HCT116 (cell line): ENCODE results near the gene SH3PXD2A. TPM values are rescaled to one million over a fixed set of nuclear protein-coding genes. Genes with fewer than 3 reads are reported as not detected.

Experiments
- ATAC-seq: fragments of 200-7000 bp; cut with Tn5 transposase; 2 replicates; pipeline ENCODE4 v1.9.1; 2020; ENCODE audit warnings: mild to moderate bottlenecking, moderate library complexity
- BruUV-seq: library from RNA; stranded (reverse); fragments of 400-500 nt; replicated peaks from 2 replicates; lab custom pipeline; 2021; lab: Mats Ljungman, UMichigan
- CTCF ChIA-PET: fragments of 300-600 bp; sonication (Branson Sonifier 250); formaldehyde crosslinking; loops from one replicate; lab custom pipeline; 2021; ENCODE audit warnings: antibody characterized with exemption; lab: Charles Lee
- POLR2A ChIA-PET: fragments of 300-600, 350-600 bp; sonication (Branson Sonifier 250); formaldehyde crosslinking; loops from one replicate; lab custom pipeline; 2021; ENCODE audit warnings: antibody characterized with exemption; lab: Charles Lee
- RAD21 ChIA-PET, 2 experiments: fragments of 300-600 bp; sonication (Branson Sonifier 250); formaldehyde crosslinking; loops; one replicate each; lab custom pipeline; 2023; ENCODE audit warnings: low total read pairs in 2 of 2; ENCODE audit not compliant: uncharacterized antibody in 2 of 2, unreplicated experiment in 2 of 2, low non-redundant PET in 1 of 2; lab: Charles Lee
- DNase-seq: peaks from one replicate; pipeline ENCODE4 v3.0.0-alpha.2; 2010; ENCODE audit warnings: low read depth, low spot score
- H2AFZ ChIP-seq: fragments of 200-600 bp; shearing (Covaris generic), sonication (generic); 2 replicates; pipeline ENCODE4 v1.6.1; 2017; ENCODE audit warnings: low read depth, mixed run types, mixed read lengths, antibody characterized with exemption, low read length; ENCODE audit not compliant: poor library complexity, severe bottlenecking
- H3K27ac ChIP-seq: 2 replicates; pipeline ENCODE4 v1.5.1; 2012; ENCODE audit warnings: low read depth, low read length
- H3K27me3 ChIP-seq: fragments of 200-600 bp; sonication (generic); 2 replicates; pipeline ENCODE4 v1.6.1; 2016; ENCODE audit warnings: mixed run types, low read length, mixed read lengths; ENCODE audit not compliant: insufficient read depth
- H3K36me3 ChIP-seq, 2 experiments: fragments of 200-500 bp in 1 of 2; fragments of 200-600 bp in 1 of 2; sonication (Bioruptor generic) in 1 of 2; sonication (generic) in 1 of 2; 2 replicates each; pipeline versions ENCODE4 v1.5.1 to v1.6.1; 2014 to 2016; ENCODE audit warnings: low read length in 2 of 2, inconsistent platforms in 1 of 2, mixed read lengths in 1 of 2, mixed run types in 1 of 2; ENCODE audit not compliant: insufficient read depth in 2 of 2, control insufficient read depth in 1 of 2
- H3K4me1 ChIP-seq, 2 experiments: fragments of 200-600 bp in 1 of 2; sonication (generic) in 1 of 2; 2 replicates each; pipeline versions ENCODE4 v1.5.1 to v1.6.1; 2012 to 2017; ENCODE audit warnings: low read length in 2 of 2, inconsistent platforms in 1 of 2, mild to moderate bottlenecking in 1 of 2, mixed read lengths in 1 of 2, mixed run types in 1 of 2, moderate library complexity in 1 of 2; ENCODE audit not compliant: insufficient read depth in 2 of 2, control insufficient read depth in 1 of 2
- H3K4me2 ChIP-seq: fragments of 200-600 bp; sonication (generic); 2 replicates; pipeline ENCODE4 v1.6.1; 2017; ENCODE audit warnings: mixed run types, low read length, mixed read lengths
- H3K4me3 ChIP-seq, 2 experiments: fragments of 200-600 bp in 1 of 2; sonication (generic) in 1 of 2; replicated peaks in 1 of 2; 2 replicates each; pipeline ENCODE4 v1.5.1; 2011 to 2016; ENCODE audit warnings: low read length in 2 of 2, control low read depth in 1 of 2, low read depth in 1 of 2, mild to moderate bottlenecking in 1 of 2, mixed read lengths in 1 of 2, mixed run types in 1 of 2
- H3K79me2 ChIP-seq: fragments of 200-600 bp; sonication (generic); 2 replicates; pipeline ENCODE4 v1.6.1; 2017; ENCODE audit warnings: mild to moderate bottlenecking, mixed run types, low read length, moderate library complexity, mixed read lengths; ENCODE audit not compliant: insufficient read depth
- H3K9ac ChIP-seq: fragments of 200-600 bp; sonication (generic); 2 replicates; pipeline ENCODE4 v1.6.1; 2016; ENCODE audit warnings: low read length, mixed read lengths
- H3K9me2 ChIP-seq: fragments of 200-600 bp; sonication (generic), shearing (Covaris generic); 2 replicates; pipeline ENCODE4 v1.6.1; 2017; ENCODE audit warnings: mixed run types, mild to moderate bottlenecking, moderate library complexity; ENCODE audit not compliant: insufficient read depth
- H3K9me3 ChIP-seq, 2 experiments: fragments of 200-500 bp in 1 of 2; fragments of 200-600 bp in 1 of 2; sonication (Bioruptor generic) in 1 of 2; sonication (generic) in 1 of 2; 2 replicates each; pipeline ENCODE4 v1.6.1; 2014 to 2017; ENCODE audit warnings: low read length in 2 of 2, mixed read lengths in 2 of 2, inconsistent platforms in 1 of 2, low read depth in 1 of 2, mild to moderate bottlenecking in 1 of 2, mixed run types in 1 of 2, moderate library complexity in 1 of 2; ENCODE audit not compliant: control insufficient read depth in 1 of 2, insufficient read depth in 1 of 2
- H4K20me1 ChIP-seq: fragments of 200-600 bp; sonication (generic), shearing (Covaris generic); 2 replicates; pipeline ENCODE4 v1.6.1; 2017; ENCODE audit warnings: mixed run types, mild to moderate bottlenecking, moderate library complexity; ENCODE audit not compliant: insufficient read depth
- CBX3 ChIP-seq: IDR thresholded peaks from 2 replicates; pipeline ENCODE4 v1.6.1; 2012; ENCODE audit warnings: low read depth
- CEBPB ChIP-seq: IDR thresholded peaks from 2 replicates; pipeline ENCODE4 v1.6.1; 2012; ENCODE audit warnings: low read depth
- EGR1 ChIP-seq: IDR thresholded peaks from 2 replicates; pipeline ENCODE4 v1.6.1; 2012; ENCODE audit warnings: low read depth
- EZH2phosphoT487 ChIP-seq: fragments of 200-600 bp; IDR thresholded peaks from 2 replicates; pipeline ENCODE4 v1.6.1; 2018; ENCODE audit warnings: antibody characterized with exemption, borderline replicate concordance
- SIN3A ChIP-seq: IDR thresholded peaks from 2 replicates; pipeline ENCODE4 v1.6.1; 2012; ENCODE audit warnings: low read depth
- TCF7L2 ChIP-seq: IDR thresholded peaks from 2 replicates; pipeline ENCODE4 v1.7.0; 2011; ENCODE audit warnings: borderline replicate concordance, inconsistent platforms; ENCODE audit not compliant: insufficient read depth, insufficient read length; ENCODE audit errors: extremely low read depth
- YY1 ChIP-seq: IDR thresholded peaks from 2 replicates; pipeline ENCODE4 v1.6.1; 2011; ENCODE audit warnings: low read length, low read depth, moderate library complexity, mild to moderate bottlenecking; ENCODE audit not compliant: insufficient replicate concordance; ENCODE audit errors: extremely low read depth
- ZNF274 ChIP-seq: fragments of 200-500 bp; sonication (Bioruptor generic); IDR thresholded peaks from 2 replicates; pipeline ENCODE4 v1.6.1; 2014; ENCODE audit warnings: mild to moderate bottlenecking, low read depth, low read length, inconsistent platforms
- intact Hi-C: fragments of 100-400 bp; cut with micrococcal nuclease; formaldehyde crosslinking; loops from 2 replicates; pipeline ENCODE4 v1.10.0; 2022
- total RNA-seq: library from RNA; stranded (reverse); gene quantifications from one replicate; pipeline ENCODE4 v1.2.1, GENCODE V29; 2021; ENCODE audit not compliant: unreplicated experiment
- TF ChIP-seq, protein P1 (sequence below): IDR thresholded peaks from 2 replicates; pipeline ENCODE4 v1.6.1; 2012
- TF ChIP-seq, protein P2 (sequence below), 3 experiments: fragments of 200-600 bp in 1 of 3; sonication (generic) in 1 of 3; IDR thresholded peaks in 2 of 3; conservative IDR thresholded peaks in 1 of 3; 2 replicates each; pipeline ENCODE4 v1.5.1; 2012 to 2017; ENCODE audit warnings: low read depth in 2 of 3, low read length in 2 of 3, antibody characterized with exemption in 1 of 3, borderline replicate concordance in 1 of 3, control low read depth in 1 of 3, mild to moderate bottlenecking in 1 of 3, mixed read lengths in 1 of 3, mixed run types in 1 of 3, moderate library complexity in 1 of 3; ENCODE audit not compliant: insufficient read depth in 1 of 3

The SH3PXD2A gene
- total RNA-seq, 1 experiment from 2014 or later = 8.7 TPM

DNA sequence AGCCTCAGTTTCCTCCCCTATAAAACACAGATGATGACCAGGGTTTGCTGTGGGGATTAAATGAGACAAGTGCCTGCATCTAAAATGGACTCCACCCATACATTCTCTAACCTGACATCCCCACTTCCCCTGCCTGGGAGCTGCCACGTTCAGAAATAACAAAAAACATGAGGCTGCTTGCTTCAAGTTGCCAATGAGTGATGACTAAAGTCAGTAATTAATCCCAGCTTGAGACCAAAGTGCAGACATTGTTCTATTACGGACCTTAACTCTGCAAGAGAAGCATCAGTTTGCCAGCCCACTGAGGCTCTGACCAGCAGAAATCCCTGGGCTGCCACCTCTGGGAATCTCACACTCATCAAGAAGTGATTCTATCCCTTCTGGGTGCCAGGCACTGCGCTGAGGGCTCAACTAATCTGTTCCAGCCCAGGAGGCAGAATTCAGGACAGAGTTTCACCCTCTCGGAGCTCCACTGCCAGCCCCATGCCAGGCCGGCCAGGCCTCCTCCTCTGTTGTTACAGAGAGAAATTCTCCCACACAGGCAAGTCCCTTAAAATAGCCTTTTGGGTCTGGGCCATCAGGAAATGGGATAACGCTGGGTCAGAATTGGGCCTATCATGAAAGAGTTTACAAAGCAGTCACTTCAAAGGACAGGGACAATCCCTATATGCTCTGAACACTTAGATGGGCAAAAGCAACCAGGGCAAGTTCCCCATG is 11.4 kb downstream of the SH3PXD2A start (continued):
- TF ChIP-seq, protein P1, sequence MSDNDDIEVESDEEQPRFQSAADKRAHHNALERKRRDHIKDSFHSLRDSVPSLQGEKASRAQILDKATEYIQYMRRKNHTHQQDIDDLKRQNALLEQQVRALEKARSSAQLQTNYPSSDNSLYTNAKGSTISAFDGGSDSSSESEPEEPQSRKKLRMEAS = no peak
- no peak for TF ChIP-seq TCF7L2
- no peak for TF ChIP-seq EGR1
- TF ChIP-seq SIN3A = no peak
- no peak for TF ChIP-seq CBX3
- no peak for TF ChIP-seq YY1

DNA sequence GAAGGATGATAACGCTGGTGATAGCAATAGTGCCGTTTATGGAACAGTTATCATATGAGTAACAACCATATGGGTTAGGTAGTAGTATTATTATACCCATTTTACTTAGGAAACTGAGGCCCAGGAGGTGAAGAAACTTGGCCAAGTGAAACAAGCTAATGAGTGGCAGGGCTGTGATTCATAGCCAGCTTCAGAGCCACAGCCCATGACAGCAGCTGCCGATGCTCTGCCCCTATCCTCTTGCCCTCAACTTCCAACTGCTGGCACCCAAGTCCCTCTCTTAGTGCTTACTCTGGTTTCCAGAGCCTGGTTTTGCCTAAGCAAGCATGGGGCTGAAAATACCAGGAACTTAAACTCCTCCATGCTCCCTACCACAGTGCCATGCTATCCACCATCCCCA is 12.3 kb downstream of the SH3PXD2A start:
- no peaks in the 10 kb centered on the region for H3K9me3 ChIP-seq
- no peak for DNase-seq
- no peaks in the 10 kb centered on the region for H3K4me1 ChIP-seq
- H3K27ac ChIP-seq = no peak overlapping the region
- no peak overlapping the region for H3K4me3 ChIP-seq
- H3K9me2 ChIP-seq = no peaks in the 10 kb centered on the region
- no peaks in the 10 kb centered on the region for H3K36me3 ChIP-seq
- H3K27me3 ChIP-seq = peaks cover 3% of the 10 kb centered on the region; the same call in 1 of the 2 replicates
- no TSS peak for BruUV-seq
- ATAC-seq = no peak
- TF ChIP-seq CEBPB (no peak), ZNF274 (no peak), EZH2phosphoT487 (no peak), EGR1 (no peak)
- TF ChIP-seq, protein P2, sequence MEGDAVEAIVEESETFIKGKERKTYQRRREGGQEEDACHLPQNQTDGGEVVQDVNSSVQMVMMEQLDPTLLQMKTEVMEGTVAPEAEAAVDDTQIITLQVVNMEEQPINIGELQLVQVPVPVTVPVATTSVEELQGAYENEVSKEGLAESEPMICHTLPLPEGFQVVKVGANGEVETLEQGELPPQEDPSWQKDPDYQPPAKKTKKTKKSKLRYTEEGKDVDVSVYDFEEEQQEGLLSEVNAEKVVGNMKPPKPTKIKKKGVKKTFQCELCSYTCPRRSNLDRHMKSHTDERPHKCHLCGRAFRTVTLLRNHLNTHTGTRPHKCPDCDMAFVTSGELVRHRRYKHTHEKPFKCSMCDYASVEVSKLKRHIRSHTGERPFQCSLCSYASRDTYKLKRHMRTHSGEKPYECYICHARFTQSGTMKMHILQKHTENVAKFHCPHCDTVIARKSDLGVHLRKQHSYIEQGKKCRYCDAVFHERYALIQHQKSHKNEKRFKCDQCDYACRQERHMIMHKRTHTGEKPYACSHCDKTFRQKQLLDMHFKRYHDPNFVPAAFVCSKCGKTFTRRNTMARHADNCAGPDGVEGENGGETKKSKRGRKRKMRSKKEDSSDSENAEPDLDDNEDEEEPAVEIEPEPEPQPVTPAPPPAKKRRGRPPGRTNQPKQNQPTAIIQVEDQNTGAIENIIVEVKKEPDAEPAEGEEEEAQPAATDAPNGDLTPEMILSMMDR (IDR thresholded peaks at IDR 0.05 in 2 of 3, conservative IDR thresholded peaks at IDR 0.05 in 1 of 3; ENCODE audit: borderline replicate concordance in 1 of 3, insufficient read depth in 1 of 3, low read depth in 2 of 3, low read length in 2 of 3) = no peak
- no peaks in the 10 kb centered on the region for H3K79me2 ChIP-seq
- no peak overlapping the region for H3K4me2 ChIP-seq
- POLR2A ChIA-PET = no interaction called here
- RAD21 ChIA-PET = no interaction called here
- intact Hi-C loops = no loop called here
- H2AFZ ChIP-seq = no peak overlapping the region
- H3K9ac ChIP-seq = no peak overlapping the region
- no peaks in the 10 kb centered on the region for H4K20me1 ChIP-seq
- CTCF ChIA-PET = no interaction called here
